H9 (cell line): ENCODE results near the gene THRB. TPM values are rescaled to one million over a fixed set of nuclear protein-coding genes. Genes with fewer than 3 reads are reported as not detected.

Experiments
- DNase-seq: peaks from one replicate; pipeline ENCODE4 v3.0.0-alpha.2; 2017
- H2AFZ ChIP-seq: one replicate; pipeline ENCODE4 v1.6.1; 2013; ENCODE audit warnings: mild to moderate bottlenecking, low read length, control low read depth, moderate library complexity
- H2AK5ac ChIP-seq: 2 replicates; pipeline ENCODE4 v1.6.1; 2013; ENCODE audit warnings: low read length, control low read depth, mixed read lengths; ENCODE audit not compliant: insufficient read length
- H2BK120ac ChIP-seq: one replicate; pipeline ENCODE4 v1.6.1; 2013; ENCODE audit warnings: low read depth, mild to moderate bottlenecking, low read length, control low read depth, inconsistent platforms; ENCODE audit not compliant: poor library complexity, severe bottlenecking
- H2BK12ac ChIP-seq: 2 replicates; pipeline ENCODE4 v1.6.1; 2013; ENCODE audit warnings: low read length, control low read depth, mixed read lengths, low read depth; ENCODE audit not compliant: insufficient read length
- H2BK15ac ChIP-seq: 2 replicates; pipeline ENCODE4 v1.6.1; 2013; ENCODE audit warnings: low read depth, low read length, control low read depth
- H2BK20ac ChIP-seq: one replicate; pipeline ENCODE4 v1.6.1; 2013; ENCODE audit warnings: low read depth, mild to moderate bottlenecking, low read length, control low read depth, inconsistent platforms; ENCODE audit not compliant: poor library complexity, severe bottlenecking
- H2BK5ac ChIP-seq: 2 replicates; pipeline ENCODE4 v1.6.1; 2013; ENCODE audit warnings: low read length, control low read depth, mixed read lengths; ENCODE audit not compliant: insufficient read length
- H3K14ac ChIP-seq: 2 replicates; pipeline ENCODE4 v1.6.1; 2013; ENCODE audit warnings: low read length, control low read depth; ENCODE audit not compliant: insufficient read depth
- H3K18ac ChIP-seq: 2 replicates; pipeline ENCODE4 v1.6.1; 2013; ENCODE audit warnings: low read depth, mild to moderate bottlenecking, mixed read lengths, low read length, control low read depth; ENCODE audit not compliant: insufficient read length
- H3K23ac ChIP-seq: 2 replicates; pipeline ENCODE4 v1.6.1; 2013; ENCODE audit warnings: low read length, control low read depth, mixed read lengths, low read depth; ENCODE audit not compliant: insufficient read length
- H3K23me2 ChIP-seq: 2 replicates; pipeline ENCODE4 v1.6.1; 2013; ENCODE audit warnings: low read depth, mild to moderate bottlenecking, mixed read lengths, low read length, control low read depth; ENCODE audit not compliant: insufficient read length, poor library complexity, severe bottlenecking
- H3K27ac ChIP-seq: 2 replicates; pipeline ENCODE4 v1.5.1; 2013; ENCODE audit warnings: low read length, control low read depth, mixed read lengths, low read depth; ENCODE audit not compliant: insufficient read length
- H3K27me3 ChIP-seq: 2 replicates; pipeline ENCODE4 v1.6.1; 2013; ENCODE audit warnings: low read length, control low read depth, inconsistent platforms; ENCODE audit not compliant: insufficient read depth
- H3K4ac ChIP-seq: 2 replicates; pipeline ENCODE4 v1.6.1; 2013; ENCODE audit warnings: low read depth, mild to moderate bottlenecking, control low read depth, inconsistent platforms, low read length, moderate library complexity
- H3K4me1 ChIP-seq: 2 replicates; pipeline ENCODE4 v1.6.1; 2013; ENCODE audit warnings: low read length, control low read depth, inconsistent platforms; ENCODE audit not compliant: insufficient read depth
- H3K4me2 ChIP-seq: 2 replicates; pipeline ENCODE4 v1.6.1; 2013; ENCODE audit warnings: low read length, control low read depth, mixed read lengths; ENCODE audit not compliant: insufficient read length, insufficient read depth
- H3K56ac ChIP-seq: 2 replicates; pipeline ENCODE4 v1.6.1; 2013; ENCODE audit warnings: low read depth, mild to moderate bottlenecking, mixed read lengths, low read length, control low read depth; ENCODE audit not compliant: insufficient read length
- H3K79me1 ChIP-seq: 2 replicates; pipeline ENCODE4 v1.6.1; 2013; ENCODE audit warnings: low read depth, mild to moderate bottlenecking, moderate library complexity, low read length, control low read depth, inconsistent platforms; ENCODE audit not compliant: insufficient read depth, poor library complexity, severe bottlenecking
- H3K79me2 ChIP-seq: 2 replicates; pipeline ENCODE4 v1.6.1; 2013; ENCODE audit warnings: low read length, control low read depth, inconsistent platforms; ENCODE audit not compliant: insufficient read depth
- H3K9ac ChIP-seq: 2 replicates; pipeline ENCODE4 v1.6.1; 2013; ENCODE audit warnings: low read length, control low read depth, mixed read lengths; ENCODE audit not compliant: insufficient read length; ENCODE audit errors: extremely low read depth
- H3K9me3 ChIP-seq: one replicate; pipeline ENCODE4 v1.6.1; 2013; ENCODE audit warnings: low read depth, low read length, inconsistent platforms; ENCODE audit not compliant: control insufficient read depth
- H3T11ph ChIP-seq: one replicate; pipeline ENCODE4 v1.6.1; 2013; ENCODE audit warnings: mild to moderate bottlenecking, low read length, control low read depth, inconsistent platforms
- H4K20me1 ChIP-seq: one replicate; pipeline ENCODE4 v1.6.1; 2013; ENCODE audit not compliant: control insufficient read depth, insufficient read length, insufficient read depth
- H4K5ac ChIP-seq: 2 replicates; pipeline ENCODE4 v1.6.1; 2013; ENCODE audit warnings: low read depth, mild to moderate bottlenecking, mixed read lengths, low read length, control low read depth; ENCODE audit not compliant: insufficient read length
- H4K8ac ChIP-seq: replicated peaks from 2 replicates; pipeline ENCODE4 v1.6.1; 2013; ENCODE audit warnings: low read length, control low read depth, mixed read lengths, low read depth; ENCODE audit not compliant: insufficient read length
- H4K91ac ChIP-seq: 2 replicates; pipeline ENCODE4 v1.6.1; 2013; ENCODE audit warnings: low read depth, mild to moderate bottlenecking, moderate library complexity, mixed read lengths, low read length, control low read depth; ENCODE audit not compliant: insufficient read length
- H3K27ac Mint-ChIP-seq, 3 experiments: 2 replicates in 2 of 3; 3 replicates in 1 of 3; pipeline ENCODE4 v1.8.0; 2020 to 2021; ENCODE audit warnings: mixed read lengths in 3 of 3, mild to moderate bottlenecking in 1 of 3, moderate library complexity in 1 of 3
- H3K27me3 Mint-ChIP-seq: 2 replicates; pipeline ENCODE4 v1.8.0; 2021; ENCODE audit warnings: low read depth, mild to moderate bottlenecking, moderate library complexity, mixed read lengths
- H3K36me3 Mint-ChIP-seq, 3 experiments: 2 replicates in 2 of 3; 3 replicates in 1 of 3; pipeline ENCODE4 v1.8.0; 2020 to 2021; ENCODE audit warnings: low read depth in 3 of 3, mixed read lengths in 3 of 3; ENCODE audit not compliant: insufficient read depth in 1 of 3
- H3K4me1 Mint-ChIP-seq, 2 experiments: 2 replicates each; pipeline ENCODE4 v1.8.0; 2020; ENCODE audit warnings: mixed read lengths in 2 of 2
- H3K4me3 Mint-ChIP-seq, 2 experiments: 2 replicates in 1 of 2; 3 replicates in 1 of 2; pipeline ENCODE4 v1.8.0; 2020 to 2021; ENCODE audit warnings: mild to moderate bottlenecking in 2 of 2, mixed read lengths in 2 of 2, moderate library complexity in 1 of 2
- H3K9me3 Mint-ChIP-seq, 2 experiments: 2 replicates in 1 of 2; 3 replicates in 1 of 2; pipeline ENCODE4 v1.8.0; 2020; ENCODE audit warnings: mild to moderate bottlenecking in 2 of 2, mixed read lengths in 2 of 2, moderate library complexity in 1 of 2
- CTCF ChIP-seq: fragments of 200-600 bp; sonication (generic); conservative IDR thresholded peaks from 3 replicates; pipeline ENCODE4 v1.8.0; 2021; ENCODE audit warnings: antibody characterized with exemption, mild to moderate bottlenecking
- WGBS: extraction: QIAGEN DNeasy Blood & Tissue Kit; methylation state at CpG from one replicate; pipeline ENCODE4 v1.1.7; 2013; ENCODE audit warnings: missing lambda C conversion rate, low lambda C conversion rate, mixed read lengths; ENCODE audit not compliant: insufficient read length; ENCODE audit errors: extremely low coverage; 5-methylcytosine and 5-hydroxymethylcytosine counted together
- total RNA-seq: library from RNA; stranded (reverse); gene quantifications from 2 replicates; pipeline ENCODE4 v1.2.1, GENCODE V29; 2021

THRB gene
- total RNA-seq, 1 experiment from 2014 or later, result 8.6 TPM

DNA sequence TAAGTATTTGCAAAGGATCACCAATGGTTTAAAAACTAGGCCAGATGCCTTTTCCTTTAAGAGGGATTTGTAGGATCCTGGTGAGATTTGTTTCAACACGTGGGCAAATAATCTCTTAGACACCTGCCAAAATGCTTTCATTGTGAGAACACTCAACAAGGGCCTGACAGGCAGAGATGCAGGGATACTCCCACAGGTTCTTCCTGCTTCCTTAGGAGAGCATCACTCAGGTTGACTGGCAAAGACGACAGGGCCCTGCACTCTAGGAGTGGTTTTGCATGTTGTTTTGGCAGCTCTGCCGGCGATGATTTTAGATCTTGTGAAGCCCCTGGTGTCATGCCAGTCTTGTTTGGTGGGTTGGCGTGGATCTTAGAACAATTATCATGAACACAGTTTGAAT lies 365.1 kb downstream of the THRB start:
- Mint-ChIP-seq H3K36me3 (no peaks in the 10 kb centered on the region), H3K4me1 (no peaks in the 10 kb centered on the region), H3K27ac (no peak overlapping the region), H3K4me3 (no peak overlapping the region), H3K9me3 (no peaks in the 10 kb centered on the region), H3K27me3 (no peaks in the 10 kb centered on the region)
- no peak for DNase-seq
- Histone ChIP-seq H3K23me2 (no peaks in the 10 kb centered on the region), H2BK12ac (no peak overlapping the region), H3K27ac (no peak overlapping the region), H2AFZ (no peak overlapping the region), H2BK15ac (no peak overlapping the region), H3K4me1 (no peaks in the 10 kb centered on the region), H3T11ph (no peak overlapping the region), H3K4me2 (no peak overlapping the region), H2BK5ac (no peak overlapping the region), H3K23ac (no peak overlapping the region), H3K9me3 (no peaks in the 10 kb centered on the region), H2BK120ac (no peak overlapping the region), H3K14ac (no peak overlapping the region), H4K5ac (no peak overlapping the region), H4K8ac (no peak overlapping the region), H3K79me1 (no peaks in the 10 kb centered on the region), H3K56ac (no peak overlapping the region), H4K20me1 (no peaks in the 10 kb centered on the region), H3K18ac (no peak overlapping the region), H3K9ac (no peak overlapping the region), H3K79me2 (no peaks in the 10 kb centered on the region), H4K91ac (no peak overlapping the region), H2AK5ac (no peak overlapping the region), H2BK20ac (no peak overlapping the region), H3K4ac (no peak overlapping the region), H3K27me3 (no peaks in the 10 kb centered on the region)
- no peak for TF ChIP-seq CTCF
- WGBS, result no CpG with 5 or more reads among the region's 5 CpGs
